NCI-H1048 (cell line): ENCODE results near the gene DNAJC22.
"Not testable (repeated sequence)": the region's sequence is repeated elsewhere in the genome, so short reads cannot be mapped to it uniquely, and the experiment has no call there.

Experiments
- DNase-seq: peaks from one replicate; lab custom pipeline; 2025; lab: John Stamatoyannopoulos, UW

DNAJC22 gene

DNA sequence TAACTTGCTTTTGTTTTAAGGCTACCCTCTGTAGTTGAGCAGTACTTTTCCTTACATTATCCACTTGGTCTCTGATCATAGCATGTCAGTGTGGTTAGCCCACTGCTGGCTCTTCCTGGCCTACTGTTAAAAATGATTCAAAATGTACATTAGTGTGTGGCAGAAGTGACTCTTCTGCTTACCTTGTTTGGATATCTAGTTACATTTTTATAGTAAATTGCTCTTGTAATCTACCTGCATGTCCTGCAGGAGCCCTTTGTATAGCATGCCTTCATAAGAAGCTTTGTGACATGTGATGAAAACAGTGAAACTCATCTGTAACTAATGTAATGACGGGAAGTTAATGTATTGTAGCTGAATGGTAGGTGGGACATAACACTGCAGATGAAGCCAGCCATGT, 28.7 kb downstream of the DNAJC22 start:
- no peak for DNase-seq

DNA sequence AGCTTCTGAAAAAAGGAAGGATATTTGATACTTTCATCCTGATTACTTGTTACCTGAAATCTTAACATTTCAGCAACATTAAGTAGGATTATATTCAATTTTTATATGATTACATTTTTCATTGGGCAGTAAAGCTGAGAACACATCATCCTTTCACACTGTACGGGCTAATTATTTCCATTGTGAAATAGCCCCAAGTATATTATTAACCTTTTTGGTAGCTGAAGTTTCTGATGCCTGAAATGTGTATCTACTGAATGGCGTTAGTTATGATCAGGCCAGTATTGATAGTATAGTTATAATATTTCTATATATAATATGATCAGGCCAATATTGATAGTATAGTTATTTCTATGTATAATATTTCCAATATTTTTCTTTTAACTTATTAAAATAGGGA, 30.7 kb downstream of the DNAJC22 start:
- DNase-seq, result no peak

- not testable (repeated sequence) for DNase-seq
These were observed 33.5 kb downstream of the DNAJC22 start for GRCh38 chr12:49380184-49380583.

- no peak for DNase-seq
These were observed 42.1 kb downstream of the DNAJC22 start for GRCh38 chr12:49388682-49389386.

- DNase-seq, result no peak
These were observed 42.7 kb downstream of the DNAJC22 start for GRCh38 chr12:49389387-49389703.

GRCh38 chr12:49397000-49397399, 50.3 kb downstream of the DNAJC22 start:
- DNase-seq, result no peak

DNA sequence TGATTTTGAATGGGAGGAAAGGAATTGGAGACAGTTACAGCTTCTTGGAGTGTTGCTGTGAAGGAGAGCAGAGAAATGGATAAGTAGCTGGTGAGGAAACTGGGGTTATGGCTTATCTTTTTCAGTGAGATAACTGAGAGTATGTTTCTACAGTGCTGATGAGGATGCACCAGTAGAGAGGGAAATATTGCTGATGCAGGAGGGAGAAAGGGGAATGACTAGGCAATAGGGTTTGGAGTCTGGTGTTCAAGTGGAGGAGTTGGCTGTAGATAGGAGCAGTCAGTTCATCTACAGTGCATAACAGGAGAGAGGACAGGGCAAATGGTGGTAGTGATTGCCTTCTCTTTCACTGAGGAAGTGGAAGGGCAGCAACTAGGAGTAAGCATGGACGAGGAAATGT, 53.6 kb downstream of the DNAJC22 start:
- no peak for DNase-seq
